Skeletal muscle tissue (tissue), 5 donors: ENCODE results near the gene NHSL1. TPM values are rescaled to one million over a fixed set of nuclear protein-coding genes. Genes with fewer than 3 reads are reported as not detected.
A peak's percentile ranks its signal among the peaks of the same experiment; 100 is the strongest.

Experiments
- H3K27ac ChIP-seq: one replicate; pipeline ENCODE4 v1.7.0; 2013; ENCODE audit warnings: mild to moderate bottlenecking, low read depth, low read length, inconsistent platforms
- H3K27me3 ChIP-seq, 3 donors: one replicate each; pipeline ENCODE4 v1.7.0; 2013; ENCODE audit warnings: low read length in 3 of 3; ENCODE audit not compliant: control insufficient read depth in 3 of 3, insufficient read depth in 3 of 3
- H3K36me3 ChIP-seq, 3 donors: one replicate each; pipeline ENCODE4 v1.7.0; 2013; ENCODE audit warnings: low read length in 3 of 3; ENCODE audit not compliant: control insufficient read depth in 3 of 3, insufficient read depth in 3 of 3
- H3K4me1 ChIP-seq, 3 donors: one replicate each; pipeline ENCODE4 v1.7.0; 2013; ENCODE audit warnings: low read length in 3 of 3, mild to moderate bottlenecking in 3 of 3; ENCODE audit not compliant: control insufficient read depth in 3 of 3, insufficient read depth in 3 of 3
- H3K4me3 ChIP-seq, 3 donors: one replicate each; pipeline ENCODE4 v1.7.0; 2013; ENCODE audit warnings: low read length in 3 of 3
- H3K9ac ChIP-seq, 3 donors: one replicate each; pipeline ENCODE4 v1.7.0; 2013; ENCODE audit warnings: low read length in 3 of 3, mild to moderate bottlenecking in 3 of 3, moderate library complexity in 2 of 3, low read depth in 1 of 3
- H3K9me3 ChIP-seq, 3 donors: one replicate each; pipeline ENCODE4 v1.7.0; 2013; ENCODE audit warnings: low read length in 3 of 3; ENCODE audit not compliant: control insufficient read depth in 3 of 3
- small RNA-seq: library from RNA; depleted of rRNA; stranded (forward); fragments of <200 nt; gene quantifications from one replicate; pipeline ENCODE3, GENCODE V24; 2014
- total RNA-seq: library from RNA; depleted of rRNA; stranded (reverse); fragments of >200 nt; gene quantifications from one replicate; pipeline ENCODE4 v1.2.3, GENCODE V29; 2014
- donor health status: Osteomylitis.

NHSL1 gene
- total RNA-seq, 1 donor from 2014 or later: 25.1 TPM

- Histone ChIP-seq H3K9me3 (no peaks in the 10 kb centered on the region), H3K9ac (no peak within 1 kb of the TSS), H3K27me3 (no peaks in the 10 kb centered on the region), H3K27ac (no peak within 1 kb of the TSS), H3K36me3 (no peaks in the 10 kb centered on the region), H3K4me3 (no peak within 1 kb of the TSS), H3K4me1 (no peaks in the 10 kb centered on the region)
These were observed 121.5 kb downstream of the NHSL1 start, which contains the start of gene SMIM28 for GRCh38 chr6:138377844-138378243. SMIM28 (plus strand) TSS chr6:138377905; CDS start chr6:138378073, 168 bp downstream.

GRCh38 chr6:138377042-138377441 is 122.3 kb downstream of the NHSL1 start:
- no peak overlapping the region for H3K4me3 ChIP-seq
- no peaks in the 10 kb centered on the region for H3K27me3 ChIP-seq
- H3K9me3 ChIP-seq: no peaks in the 10 kb centered on the region
- H3K27ac ChIP-seq: no peak overlapping the region
- H3K36me3 ChIP-seq: no peaks in the 10 kb centered on the region
- no peaks in the 10 kb centered on the region for H3K4me1 ChIP-seq
- no peak overlapping the region for H3K9ac ChIP-seq

- H3K4me3 ChIP-seq: no peak overlapping the region
- no peak overlapping the region for H3K27ac ChIP-seq
- H3K36me3 ChIP-seq: no peaks in the 10 kb centered on the region
- no peaks in the 10 kb centered on the region for H3K27me3 ChIP-seq
- H3K4me1 ChIP-seq: no peaks in the 10 kb centered on the region
- H3K9ac ChIP-seq: no peak overlapping the region
- no peaks in the 10 kb centered on the region for H3K9me3 ChIP-seq
These were observed 124.5 kb downstream of the NHSL1 start for GRCh38 chr6:138374815-138375214.

- Histone ChIP-seq H3K4me1 (no peaks in the 10 kb centered on the region), H3K9ac (no peak overlapping the region), H3K9me3 (no peaks in the 10 kb centered on the region), H3K27ac (no peak overlapping the region), H3K27me3 (no peaks in the 10 kb centered on the region), H3K4me3 (no peak overlapping the region), H3K36me3 (no peaks in the 10 kb centered on the region)
These were observed 125.1 kb downstream of the NHSL1 start for GRCh38 chr6:138374230-138374629.

GRCh38 chr6:138372711-138373463 is 126.4 kb downstream of the NHSL1 start:
- H3K36me3 ChIP-seq: no peaks in the 10 kb centered on the region
- H3K4me3 ChIP-seq: no peak overlapping the region
- H3K9me3 ChIP-seq: no peaks in the 10 kb centered on the region
- H3K9ac ChIP-seq: no peak overlapping the region
- H3K4me1 ChIP-seq: no peaks in the 10 kb centered on the region
- H3K27ac ChIP-seq: no peak overlapping the region
- H3K27me3 ChIP-seq: no peaks in the 10 kb centered on the region

Small RNA genes lying within 50 kb of the gene (small RNA-seq; reads per million reads assigned to genes)
- not detected for gene AL031003.1
- gene AL391669.1: not detected
- gene MIR3145: 0.63 reads per million, percentile 68 among the genes with 10 or more reads in this experiment

Other genes starting within 250 kb of the NHSL1 start
- gene SMIM28, start 121.6 kb downstream of the NHSL1 start, total RNA-seq: not detected
- 6.8 TPM for gene HEBP2, start 95.3 kb downstream of the NHSL1 start, total RNA-seq